Esophagus squamous epithelium (tissue), 4 donors: Measurements from ENCODE around the gene SERTAD1.

Source experiments
- CTCF ChIP-seq, 6 experiments: fragments of 450-650 bp in 4 of 6; fragments of 200-600 bp in 2 of 6; sonication (generic) in 2 of 6; IDR thresholded peaks; one replicate each; pipeline ENCODE4 v1.5.1; 2016 to 2019; ENCODE audit warnings: antibody characterized with exemption in 6 of 6, mild to moderate bottlenecking in 4 of 6, moderate library complexity in 4 of 6
- POLR2A ChIP-seq, 4 donors: fragments of 450-650 bp; IDR thresholded peaks; one replicate each; pipeline ENCODE4 v1.6.1; 2017; ENCODE audit warnings: antibody characterized with exemption in 4 of 4, mild to moderate bottlenecking in 4 of 4, moderate library complexity in 3 of 4

GRCh38 chr19:40397568-40397906 lies 28.3 kb downstream of the SERTAD1 start:
- no peak for TF ChIP-seq CTCF (IDR thresholded peaks at IDR 0.05)
- TF ChIP-seq POLR2A (IDR thresholded peaks at IDR 0.05) = no peak
